ENCODE results near the gene CEP170.
"Not testable (repeated sequence)": the region's sequence is repeated elsewhere in the genome, so short reads cannot be mapped to it uniquely, and the experiment has no call there.

CEP170 gene

GRCh38 chr1:243230914-243231313 is 24.2 kb downstream of the CEP170 start:
- DNase-seq = no peak

DNA sequence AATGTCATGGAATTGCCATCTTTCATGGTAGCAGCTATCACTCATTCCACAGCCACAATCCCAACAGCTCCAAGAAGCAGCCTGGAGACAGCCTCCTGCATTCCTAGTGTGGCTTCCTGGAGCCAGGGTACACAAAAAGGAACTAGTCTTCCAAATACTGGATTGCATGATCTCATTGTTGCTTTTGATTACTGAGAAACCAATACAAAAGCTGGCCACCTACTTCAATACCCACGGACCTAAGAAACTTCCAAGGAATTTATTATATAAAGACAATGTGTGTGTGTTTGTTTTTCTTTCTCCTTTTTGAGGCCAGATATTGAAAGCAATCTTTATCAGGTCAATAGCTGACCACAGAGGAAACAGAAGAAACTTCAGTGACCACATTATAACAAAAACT is 25.6 kb downstream of the CEP170 start:
- no peak for DNase-seq

GRCh38 chr1:243227622-243228021 is 27.5 kb downstream of the CEP170 start:
- no peak for DNase-seq

- DNase-seq = no peak
Measured at GRCh38 chr1:243218059-243218458, 37.0 kb downstream of the CEP170 start.

DNA sequence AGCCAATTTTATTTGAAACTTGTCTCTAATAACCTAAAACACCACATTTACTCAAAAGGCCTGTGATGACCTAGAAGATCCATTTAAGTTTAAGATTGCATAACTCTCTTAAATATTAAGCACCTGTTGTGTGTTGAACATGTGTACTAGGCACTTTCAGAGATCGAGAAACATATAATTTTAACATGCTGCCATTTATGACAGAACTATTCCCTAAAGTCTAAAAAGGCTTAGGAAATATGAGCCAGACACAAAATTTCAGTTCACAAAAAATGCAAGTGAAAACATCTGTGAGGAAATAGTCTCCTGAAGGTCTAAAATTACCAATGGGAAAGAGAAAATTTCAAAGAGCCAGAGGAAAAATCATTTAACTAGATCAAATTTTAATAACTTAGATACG is 37.7 kb downstream of the CEP170 start:
- DNase-seq = no peak

- no peak for DNase-seq
Measured at GRCh38 chr1:243216741-243217140, 38.3 kb downstream of the CEP170 start.

DNA sequence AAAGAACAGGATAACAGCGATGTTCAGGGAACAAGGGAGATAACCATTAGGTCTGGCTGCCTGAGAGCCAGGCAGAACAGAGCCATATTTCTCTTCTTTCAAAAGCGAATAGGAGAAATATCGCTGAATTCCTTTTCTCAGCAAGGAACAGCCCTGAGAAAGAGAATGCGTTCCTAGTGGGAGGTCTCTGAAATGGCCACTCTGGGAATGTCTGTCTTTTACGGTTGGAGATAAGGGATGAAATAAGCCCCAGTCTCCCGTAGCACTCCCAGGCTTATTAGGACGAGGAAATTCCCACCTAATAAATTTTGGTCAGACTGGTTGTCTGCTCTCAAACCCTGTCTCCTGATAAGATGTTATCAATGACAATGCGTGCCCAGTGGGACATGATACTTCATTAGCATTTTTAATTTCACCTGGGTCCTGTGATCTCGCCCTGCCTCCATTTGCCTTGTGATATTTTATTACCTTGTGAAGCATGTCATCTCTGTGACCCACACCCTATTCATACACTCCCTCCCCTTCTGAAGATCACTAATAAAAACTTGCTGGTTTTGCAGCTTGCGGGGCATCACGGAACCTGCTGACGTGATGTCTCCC is 39.7 kb downstream of the CEP170 start:
- not testable (repeated sequence) for DNase-seq

GRCh38 chr1:243213045-243213787 is 41.9 kb downstream of the CEP170 start:
- DNase-seq = no peak

GRCh38 chr1:243211984-243212383 is 43.1 kb downstream of the CEP170 start:
- not testable (repeated sequence) for DNase-seq

- DNase-seq = not testable (repeated sequence)
Measured at GRCh38 chr1:243205026-243205501, 50.0 kb downstream of the CEP170 start.

DNA sequence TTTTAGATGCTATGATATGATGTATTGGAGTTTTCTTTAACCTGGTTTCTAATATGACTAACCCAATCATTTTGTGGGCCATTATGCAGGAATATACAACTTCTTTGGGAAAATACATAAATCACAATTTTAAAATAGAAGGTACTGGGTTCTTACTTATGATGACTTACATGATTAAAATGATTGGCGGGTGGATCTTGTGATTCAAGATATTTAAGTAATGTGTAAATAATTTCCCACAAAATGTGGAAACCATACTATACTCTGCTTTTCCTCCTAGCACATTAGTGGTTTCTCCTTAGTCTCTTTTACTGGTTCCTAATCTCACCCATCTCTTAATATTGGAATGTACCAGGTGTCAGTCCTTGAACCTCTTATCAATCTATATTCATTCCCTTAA is 50.7 kb downstream of the CEP170 start:
- not testable (repeated sequence) for DNase-seq

DNA sequence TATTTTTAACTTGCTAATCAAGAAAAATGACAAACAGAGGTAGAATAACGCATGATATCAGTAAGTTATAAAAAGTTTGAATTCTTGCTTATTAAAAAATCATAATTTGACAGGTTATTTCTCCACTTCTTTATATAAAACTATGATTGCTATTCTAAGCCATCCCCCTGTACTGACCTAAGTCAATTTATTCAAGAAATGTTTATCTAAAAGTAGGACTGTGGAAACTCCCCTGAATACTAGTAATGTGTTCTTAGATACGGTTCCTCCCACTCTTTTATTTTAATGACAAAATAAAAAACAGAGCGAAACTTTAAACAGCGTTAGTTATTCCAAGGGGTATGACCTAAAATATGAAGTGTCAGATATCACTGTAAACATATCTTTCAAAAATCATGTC is 51.9 kb downstream of the CEP170 start:
- DNase-seq = not testable (repeated sequence)

- not testable (repeated sequence) for DNase-seq
Measured at GRCh38 chr1:243201316-243201715, 53.8 kb downstream of the CEP170 start.

DNA sequence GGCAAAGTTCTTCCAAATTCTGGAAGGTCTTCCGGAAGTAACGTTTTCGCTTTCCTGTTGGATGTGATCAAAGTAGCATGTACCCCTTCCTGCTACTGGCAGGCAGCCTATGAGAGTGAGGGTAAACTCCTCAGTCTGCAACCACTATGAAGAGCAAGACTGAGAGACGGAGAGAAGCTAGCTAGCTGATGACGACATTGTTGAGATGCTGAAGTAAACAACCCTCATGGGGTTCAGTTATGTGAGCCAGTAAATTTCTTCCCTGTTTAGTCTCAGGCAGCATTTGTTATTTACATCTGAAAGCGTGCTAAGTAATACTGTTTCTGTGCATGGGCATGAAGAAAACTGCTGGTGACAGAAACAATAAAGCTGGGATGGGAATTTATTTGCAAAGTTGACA is 57.6 kb downstream of the CEP170 start:
- not testable (repeated sequence) for DNase-seq

DNA sequence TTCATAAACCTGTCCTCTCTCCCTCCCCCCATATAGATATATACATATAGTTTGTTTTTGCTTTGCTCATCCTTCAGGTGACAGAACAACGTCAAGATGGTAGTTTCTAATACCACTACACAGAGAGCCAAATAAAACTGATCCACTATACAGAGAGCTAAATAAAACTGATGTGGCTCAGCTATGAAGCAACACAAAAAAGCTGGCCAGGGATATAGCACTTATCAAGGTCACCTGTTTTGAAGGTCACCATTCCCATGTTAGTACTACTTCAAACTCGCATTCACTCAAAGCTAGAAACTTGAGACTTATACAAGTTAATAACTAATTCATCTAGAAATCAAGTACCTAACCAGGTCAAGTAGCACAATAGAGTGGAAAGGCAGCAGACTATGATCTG is 61.8 kb downstream of the CEP170 start:
- not testable (repeated sequence) for DNase-seq

DNA sequence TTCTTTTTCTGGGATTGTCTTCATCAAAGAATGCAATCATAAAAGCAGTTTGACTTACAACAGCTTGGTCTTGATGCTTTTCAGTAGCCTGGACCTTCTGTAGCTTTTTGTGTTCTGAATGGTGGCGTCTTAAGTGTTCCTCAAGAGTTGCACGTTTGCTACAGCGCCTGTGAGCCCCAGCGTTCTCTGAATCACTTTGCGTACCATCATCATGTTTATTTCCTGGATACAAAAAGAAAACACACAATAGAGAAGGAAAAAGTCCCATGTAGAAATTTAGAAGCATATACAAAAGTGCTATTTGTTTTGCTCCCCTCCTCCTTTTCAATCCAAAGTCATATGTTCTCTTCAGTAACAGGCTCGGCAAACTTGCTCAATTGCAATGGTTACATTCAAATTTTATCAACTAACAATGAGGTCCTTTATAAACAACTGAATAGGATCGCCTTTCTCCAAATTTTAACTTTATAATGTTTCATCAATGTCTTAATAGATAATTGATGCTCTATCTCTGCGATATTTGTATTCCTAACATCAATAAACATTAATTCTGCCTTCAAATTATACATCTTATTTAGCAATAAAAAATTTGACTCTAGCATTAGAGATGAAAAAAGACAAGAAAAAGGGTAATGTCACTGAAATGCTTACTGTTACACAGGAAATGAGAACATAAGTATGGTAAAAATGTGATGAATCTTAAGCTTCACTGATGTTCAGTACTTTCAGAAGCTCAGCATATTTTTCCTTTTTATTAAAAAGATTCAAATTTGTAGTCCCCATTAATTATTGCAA is 68.7 kb downstream of the CEP170 start:
- not testable (repeated sequence) for DNase-seq

DNA sequence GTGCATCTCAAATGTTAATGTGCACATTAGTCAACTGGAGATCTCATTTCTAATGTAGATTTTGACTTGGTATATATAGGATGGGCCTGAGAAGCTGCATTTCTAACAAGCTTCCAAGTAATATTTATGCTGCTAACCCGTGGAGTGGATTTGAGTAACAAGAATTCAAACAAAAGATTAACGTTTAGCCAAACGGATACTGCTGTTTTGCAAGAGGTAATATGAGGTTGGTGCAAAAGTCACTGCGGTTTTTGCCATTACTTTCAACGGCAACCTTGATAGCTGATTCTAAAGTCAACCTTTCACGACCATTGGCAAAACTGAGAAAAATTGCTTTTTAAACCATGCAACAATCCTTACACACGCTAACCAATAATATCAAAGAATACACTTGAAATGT is 70.3 kb downstream of the CEP170 start:
- DNase-seq = not testable (repeated sequence)

DNA sequence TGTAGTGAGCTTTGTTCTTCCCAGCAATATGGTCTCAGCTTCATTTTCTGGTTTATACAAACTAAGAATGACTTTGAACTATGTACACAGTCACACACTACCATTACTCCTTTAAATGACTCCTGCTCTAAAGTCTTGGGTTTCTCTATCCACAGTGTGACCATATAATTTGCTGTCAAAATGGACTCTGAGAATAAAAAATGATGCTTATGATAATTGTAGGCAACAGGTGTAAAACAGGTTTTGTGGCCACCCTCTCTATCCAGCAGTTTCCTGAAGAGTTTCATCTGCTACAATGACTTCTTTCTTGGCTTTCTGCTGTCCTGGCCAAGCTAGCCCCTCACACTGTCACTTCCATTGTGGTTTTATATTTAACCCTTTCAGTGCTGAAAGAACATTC is 71.4 kb downstream of the CEP170 start:
- DNase-seq = not testable (repeated sequence)

GRCh38 chr1:243183176-243183575 is 71.9 kb downstream of the CEP170 start:
- DNase-seq = not testable (repeated sequence)

- no peak for DNase-seq
Measured at GRCh38 chr1:243179720-243180119, 75.4 kb downstream of the CEP170 start.

DNA sequence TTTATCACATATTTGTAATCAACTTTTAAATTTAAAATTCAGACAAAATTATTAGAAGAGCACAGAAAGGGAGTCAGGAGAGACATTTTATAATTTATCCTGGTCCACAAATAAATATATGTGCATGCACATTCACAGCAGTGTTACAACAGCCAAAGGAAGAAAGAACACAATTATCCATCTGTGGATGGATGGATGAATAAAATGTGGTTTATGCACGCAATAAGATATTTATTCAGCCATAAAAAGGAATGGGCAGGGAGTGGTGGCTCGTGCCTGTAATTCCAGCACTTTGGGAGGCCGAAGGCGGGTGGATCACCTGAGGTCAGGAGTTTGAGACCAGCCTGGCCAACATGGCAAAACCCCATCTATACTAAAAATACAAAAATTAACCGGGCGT is 77.3 kb downstream of the CEP170 start:
- DNase-seq = not testable (repeated sequence)

DNA sequence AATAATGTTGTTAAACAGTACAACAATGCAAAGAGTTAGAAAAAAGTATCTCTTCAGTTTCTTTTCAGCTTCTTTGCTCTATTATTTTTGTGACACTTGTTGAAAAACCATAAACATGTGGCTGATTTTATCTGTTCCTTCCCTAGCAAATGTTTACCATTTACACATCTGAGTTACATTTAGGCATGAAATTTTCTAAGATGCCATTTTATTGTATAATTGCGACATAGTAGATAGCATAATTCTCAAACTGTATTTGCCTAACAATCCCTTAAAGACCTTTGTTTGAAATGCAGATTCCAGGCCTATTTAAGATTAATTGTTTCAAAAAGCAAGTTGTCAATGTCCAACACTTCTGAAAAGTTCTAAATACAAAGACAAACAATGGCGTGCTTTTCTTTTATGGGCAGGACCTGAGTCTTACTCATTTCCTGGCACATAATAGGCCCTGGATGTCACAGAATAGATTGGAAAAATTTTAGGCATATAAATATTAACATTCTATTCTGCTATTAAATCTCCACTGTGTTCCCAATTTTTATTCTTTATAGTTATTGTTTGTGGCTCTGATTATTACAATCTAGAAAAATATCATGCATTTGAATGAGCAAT is 81.2 kb downstream of the CEP170 start:
- not testable (repeated sequence) for DNase-seq

GRCh38 chr1:243164911-243165310 is 90.2 kb downstream of the CEP170 start:
- DNase-seq = not testable (repeated sequence)

All from stimulated activated CD4-positive, alpha-beta T cell treated with anti-CD3 and anti-CD28 coated beads, Interleukin-1b, Interleukin-23, amount 100 ng/mL, for 48 hours (primary cell).